Endothelial cell of umbilical vein (primary cell): ENCODE data around the gene FAM219A.

ENCODE experiments used
- CTCF ChIP-seq, 2 donors: IDR thresholded peaks; 1 replicate in 1 of 2; 2 replicates in 1 of 2; pipeline ENCODE4 v1.5.1; 2011; ENCODE audit warnings: low read length in 2 of 2, mild to moderate bottlenecking in 2 of 2, moderate library complexity in 2 of 2, control low read depth in 1 of 2, inconsistent platforms in 1 of 2, low read depth in 1 of 2; ENCODE audit not compliant: insufficient read depth in 1 of 2; ENCODE audit errors: extremely low read depth in 1 of 2
- EZH2 ChIP-seq: IDR thresholded peaks from 2 replicates; pipeline ENCODE4 v1.6.1; 2012; ENCODE audit warnings: borderline replicate concordance, low read depth, mild to moderate bottlenecking, moderate library complexity, low read length, inconsistent platforms; ENCODE audit not compliant: severe bottlenecking
- GATA2 ChIP-seq: IDR thresholded peaks from 2 replicates; pipeline ENCODE4 v1.7.0; 2011; ENCODE audit warnings: low read depth, mild to moderate bottlenecking, moderate library complexity, mixed read lengths, low read length; ENCODE audit not compliant: insufficient read length, insufficient read depth
- JUN ChIP-seq: IDR thresholded peaks from 2 replicates; pipeline ENCODE4 v1.6.1; 2011; ENCODE audit warnings: borderline replicate concordance, low read depth; ENCODE audit not compliant: insufficient read length, insufficient read depth
- MYC ChIP-seq: IDR thresholded peaks from one replicate; pipeline ENCODE4 v1.6.1; 2011; ENCODE audit warnings: mild to moderate bottlenecking, low read depth, low read length
- POLR2A ChIP-seq: IDR thresholded peaks from 2 replicates; pipeline ENCODE4 v1.6.1; 2012; ENCODE audit warnings: low read depth, mild to moderate bottlenecking, control low read depth, low read length
- POLR2AphosphoS5 ChIP-seq: IDR thresholded peaks from 2 replicates; pipeline ENCODE4 v1.6.1; 2012; ENCODE audit warnings: low read depth, mild to moderate bottlenecking, control low read depth, low read length, moderate library complexity; ENCODE audit not compliant: insufficient read depth
- TF ChIP-seq, protein P1 (sequence below): IDR thresholded peaks from 2 replicates; pipeline ENCODE4 v1.6.1; 2011; ENCODE audit not compliant: insufficient read depth, insufficient read length

DNA sequence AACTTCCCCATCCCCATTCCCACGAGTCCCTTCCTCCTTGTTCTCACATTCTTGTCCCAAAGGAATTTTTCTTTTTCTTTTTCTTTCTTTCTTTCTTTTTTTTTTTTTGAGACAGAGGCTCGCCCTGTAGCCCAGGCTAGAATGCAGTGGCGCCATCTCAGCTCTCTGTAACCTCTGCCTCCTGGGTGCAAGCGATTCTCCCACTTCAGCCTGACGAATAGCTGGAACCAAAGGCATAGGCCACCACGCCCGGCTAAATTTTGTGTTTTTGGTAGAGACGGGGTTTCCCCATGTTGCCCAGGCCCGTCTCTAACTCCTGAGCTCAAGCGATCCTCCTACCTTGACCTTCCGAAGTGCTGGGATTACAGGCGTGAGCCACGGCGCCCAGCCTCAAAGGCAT is 986 bp upstream of the FAM219A start:
- TF ChIP-seq EZH2 (no peak), CTCF (IDR thresholded peaks at IDR 0.05; ENCODE audit: extremely low read depth in 1 of 2, insufficient read depth in 1 of 2, low read depth in 1 of 2, low read length in 2 of 2) (no peak), POLR2A (no peak), POLR2AphosphoS5 (no peak), MYC (no peak), GATA2 (no peak), JUN (no peak)
- TF ChIP-seq, protein P1, sequence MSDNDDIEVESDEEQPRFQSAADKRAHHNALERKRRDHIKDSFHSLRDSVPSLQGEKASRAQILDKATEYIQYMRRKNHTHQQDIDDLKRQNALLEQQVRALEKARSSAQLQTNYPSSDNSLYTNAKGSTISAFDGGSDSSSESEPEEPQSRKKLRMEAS, result no peak
